HG03575 (cell line): ENCODE results near the gene SLC37A2.

Experiments used
- ATAC-seq: cut with Tn5 transposase; IDR thresholded peaks from one replicate; pipeline ENCODE4 v1.9.1; 2021; ENCODE audit not compliant: unreplicated experiment, insufficient number of reproducible peaks, low FRiP score; ENCODE audit errors: extremely low read depth

The SLC37A2 gene

DNA sequence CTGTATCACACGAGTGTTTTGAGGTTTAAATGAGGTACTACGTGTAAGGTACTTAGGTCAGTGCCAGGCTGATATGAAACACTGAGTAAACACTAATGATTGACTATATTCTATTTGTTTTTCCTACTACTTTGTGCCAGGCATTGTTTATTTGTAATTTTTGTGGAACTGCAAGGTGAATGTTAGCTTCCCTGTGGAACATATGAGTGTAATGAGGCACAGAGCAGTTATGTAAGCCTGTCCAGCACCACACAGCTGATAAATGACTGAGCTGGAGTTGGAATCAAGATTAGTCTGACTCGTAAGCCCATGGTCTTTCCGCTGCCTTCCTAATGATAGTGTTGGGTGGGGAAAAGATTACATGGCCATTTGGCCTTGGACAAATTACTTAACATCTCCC lies 5.9 kb downstream of the SLC37A2 start:
- no peak for ATAC-seq

GRCh38 chr11:125069796-125070195 lies 6.7 kb downstream of the SLC37A2 start:
- no peak for ATAC-seq

DNA sequence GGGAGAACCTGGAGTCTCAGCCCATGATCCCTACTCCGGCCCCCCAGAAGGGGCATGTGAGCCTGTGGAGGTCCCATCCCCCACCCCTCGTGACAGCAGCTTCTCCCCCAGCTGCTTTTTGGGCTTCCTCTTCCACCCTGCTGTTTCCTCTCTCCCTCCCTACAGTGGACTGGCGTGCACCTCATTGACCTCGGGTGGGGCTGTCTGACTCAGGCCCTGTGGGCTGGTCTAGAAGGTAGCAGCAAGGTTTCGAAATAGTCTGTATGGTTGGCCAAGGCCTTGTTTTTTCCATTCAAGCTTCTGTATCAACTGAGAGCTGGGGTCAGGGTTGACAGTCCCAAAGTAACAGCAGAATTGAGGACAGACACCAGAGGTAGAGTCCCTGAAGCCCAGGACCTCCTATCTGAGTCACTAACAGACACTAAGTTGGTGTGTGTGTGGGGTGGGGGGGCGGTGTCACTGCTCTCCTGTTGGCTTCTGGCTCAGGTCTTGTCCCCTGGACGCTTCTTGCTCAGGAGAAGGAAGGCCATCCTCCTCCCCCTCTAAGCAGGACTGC lies 7.7 kb downstream of the SLC37A2 start:
- ATAC-seq = peak; percentile 45

- ATAC-seq = no peak
These were observed 8.3 kb downstream of the SLC37A2 start for GRCh38 chr11:125071435-125071834.

DNA sequence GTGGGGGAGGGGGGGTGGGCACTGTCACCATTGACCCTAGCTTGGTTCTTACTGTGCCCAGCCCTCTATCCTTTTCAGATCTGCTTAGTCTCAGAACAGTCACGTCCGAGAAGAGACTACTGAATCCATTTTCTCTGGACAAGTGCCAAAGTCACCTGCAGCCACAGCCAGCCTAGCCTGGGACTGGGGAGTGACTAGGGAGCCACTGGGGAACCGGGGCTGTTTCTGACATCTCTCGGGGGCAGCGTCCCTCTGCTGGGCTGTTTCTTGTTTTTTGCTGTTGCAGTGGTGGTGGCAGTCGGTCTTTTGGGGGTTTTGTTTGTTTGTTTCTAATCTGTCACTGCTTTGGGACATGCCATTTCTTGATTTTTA lies 8.7 kb downstream of the SLC37A2 start:
- ATAC-seq = no peak

DNA sequence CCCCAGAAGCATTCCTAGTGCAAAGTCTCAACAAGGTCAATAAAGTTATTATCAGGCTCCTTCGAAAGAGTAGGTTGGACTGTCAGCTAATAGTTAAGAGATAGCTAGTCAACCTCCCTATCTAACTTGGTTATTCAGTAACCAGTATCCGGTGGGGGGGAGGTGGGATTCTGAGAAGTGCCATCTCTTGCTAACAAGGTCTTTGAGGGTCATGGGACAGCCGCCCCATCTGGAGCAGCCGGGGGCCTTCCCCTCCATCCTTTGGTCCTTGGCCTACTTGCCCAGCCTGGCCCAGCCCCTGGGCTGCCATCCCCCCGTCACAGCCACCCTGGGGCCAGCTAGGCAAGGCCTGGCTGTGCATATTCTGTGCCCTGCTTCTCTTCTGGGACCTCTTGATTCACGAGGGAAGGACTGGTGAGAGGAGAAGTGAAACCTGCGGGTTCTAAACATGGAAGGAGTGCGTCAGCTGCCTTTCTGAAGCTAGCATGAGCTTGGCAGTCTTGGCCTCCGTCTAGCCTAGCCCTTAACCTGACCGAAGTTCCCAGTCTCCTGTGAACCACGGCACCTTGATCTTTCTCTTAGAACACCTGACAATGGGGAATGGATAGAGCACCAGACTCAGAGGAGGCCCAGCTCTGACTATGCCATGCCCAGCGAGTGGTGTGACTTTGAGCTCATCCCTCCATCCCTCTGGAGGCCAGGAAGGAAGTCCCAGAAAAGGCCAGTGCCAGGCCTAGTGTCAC lies 9.3 kb downstream of the SLC37A2 start:
- ATAC-seq = peak; percentile 88

DNA sequence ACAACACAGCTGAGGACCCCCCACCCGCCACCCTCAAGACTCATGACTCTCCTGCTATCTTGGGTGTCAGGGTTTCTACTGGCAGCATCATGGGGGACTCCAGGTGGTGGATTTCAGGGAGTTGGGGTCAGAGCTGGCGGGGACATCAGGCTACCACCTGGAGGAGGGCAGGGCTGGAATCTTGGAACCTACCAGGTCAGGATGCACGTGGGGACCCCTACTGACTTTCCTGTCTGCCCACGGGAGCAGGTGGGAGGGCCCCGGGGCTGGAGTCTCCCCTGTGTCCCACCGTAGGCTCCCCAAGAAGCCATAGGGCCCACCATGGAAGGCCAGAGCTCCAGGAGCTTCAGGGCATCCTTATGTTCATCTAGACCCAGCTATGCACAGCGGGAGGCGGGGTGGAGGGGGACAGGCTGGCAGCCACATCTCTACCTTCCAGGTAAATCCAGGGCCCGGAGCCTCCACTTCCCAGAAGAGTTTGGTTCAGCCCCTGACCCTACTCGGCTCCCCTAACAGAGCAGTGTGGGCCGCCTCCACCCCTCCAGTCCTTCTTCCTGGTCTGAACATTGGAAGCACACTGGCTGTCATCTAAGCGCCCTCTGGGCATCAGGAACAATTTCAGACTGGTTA lies 10.0 kb downstream of the SLC37A2 start:
- no peak for ATAC-seq

DNA sequence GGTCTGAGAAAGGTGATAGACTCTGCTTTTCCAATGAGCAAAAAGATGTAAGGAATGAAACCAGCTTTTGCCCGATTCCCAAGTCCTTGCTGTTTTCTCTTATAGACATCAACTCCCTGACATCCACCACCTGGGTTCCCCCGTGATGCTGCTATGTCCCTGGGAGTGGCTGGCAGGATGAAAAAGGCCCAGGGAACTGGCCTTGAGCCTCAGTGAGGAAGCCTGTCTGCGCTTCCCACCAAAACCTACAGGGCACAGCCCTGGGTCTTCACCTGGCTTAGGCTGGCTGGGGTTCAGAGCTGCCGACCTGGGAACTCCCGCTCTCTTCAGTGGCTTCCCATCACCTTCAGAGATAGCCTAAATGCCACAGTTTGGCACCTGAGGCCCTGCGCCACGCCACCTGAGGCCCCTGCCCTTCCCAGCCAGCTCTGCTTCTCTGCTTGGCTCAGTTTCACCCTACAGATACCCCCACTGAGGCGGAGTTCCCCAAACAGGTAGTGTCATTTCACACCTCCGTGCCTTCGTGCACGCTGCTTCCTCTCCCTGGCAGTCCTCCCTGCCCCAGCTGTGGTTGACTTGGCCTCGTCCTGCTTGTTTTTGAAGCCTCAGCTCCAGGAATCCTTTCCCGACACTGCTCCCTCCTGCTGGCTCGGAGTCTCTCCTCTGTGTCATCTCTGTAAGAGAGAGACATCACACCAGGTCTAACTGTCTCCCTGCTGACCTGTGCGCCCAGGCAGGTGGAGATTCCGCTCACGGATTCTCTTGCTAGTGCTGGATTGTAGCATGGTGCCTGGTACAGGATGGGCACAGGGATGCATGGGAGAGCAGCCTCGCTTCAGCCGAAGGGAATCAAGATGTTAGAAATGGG lies 10.7 kb downstream of the SLC37A2 start:
- no peak for ATAC-seq

DNA sequence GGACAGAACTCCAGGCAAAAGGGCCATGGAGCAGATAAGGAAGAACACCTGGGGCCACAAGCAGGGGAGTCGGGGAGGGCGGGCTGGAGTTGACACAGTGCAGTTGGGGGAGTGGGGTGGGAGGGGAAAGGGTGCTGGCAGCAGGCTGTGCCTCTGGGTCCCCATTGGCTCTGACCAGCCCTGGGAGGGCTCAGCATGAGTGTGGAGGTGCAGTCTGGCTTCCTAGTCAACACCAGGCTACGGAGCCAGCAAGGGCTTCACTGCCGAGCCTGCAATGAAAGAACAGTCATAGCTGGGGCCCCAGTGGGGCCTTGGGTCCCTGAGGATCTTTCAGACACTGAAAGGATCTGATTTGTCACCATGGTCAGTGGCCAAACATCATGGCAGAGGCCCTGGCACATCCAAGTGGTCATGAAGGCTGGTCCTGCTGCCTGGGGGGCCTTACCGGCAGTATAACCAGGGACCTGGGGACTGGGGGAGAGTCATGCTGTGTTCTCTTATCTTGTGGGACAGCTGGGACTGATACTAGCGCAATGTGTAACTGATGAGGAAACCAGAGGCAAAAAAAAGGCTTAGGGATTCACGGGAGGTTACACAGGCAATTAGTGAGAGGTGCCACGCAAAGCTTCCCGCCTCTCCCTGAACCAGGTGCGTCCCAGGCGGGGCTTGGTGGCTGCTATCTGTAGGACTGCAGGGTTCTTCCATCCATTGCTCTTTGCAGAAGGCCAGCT lies 11.6 kb downstream of the SLC37A2 start:
- ATAC-seq = no peak

DNA sequence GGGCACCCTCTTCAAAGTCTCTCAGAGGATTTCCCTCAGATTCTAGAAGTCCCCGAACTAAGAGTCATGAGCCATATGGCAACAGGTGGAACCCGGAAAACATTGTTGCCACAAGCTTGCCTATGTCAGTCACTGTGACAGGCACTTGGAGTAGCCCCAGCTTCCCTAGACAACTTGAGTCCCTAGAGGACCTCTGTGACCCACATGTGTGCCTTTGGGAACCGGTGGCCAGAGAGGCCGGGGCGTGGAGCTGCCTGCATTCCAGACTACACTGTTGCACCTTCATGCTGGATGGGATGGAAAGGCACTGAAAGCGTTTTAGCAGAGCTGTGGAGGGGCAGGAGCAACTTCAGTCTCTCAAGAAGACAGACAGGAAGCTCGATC lies 12.1 kb downstream of the SLC37A2 start:
- ATAC-seq = no peak

GRCh38 chr11:125075900-125076317 lies 12.8 kb downstream of the SLC37A2 start:
- no peak for ATAC-seq

- no peak for ATAC-seq
These were observed 13.4 kb downstream of the SLC37A2 start for GRCh38 chr11:125076378-125076945.

- no peak for ATAC-seq
These were observed 14.9 kb downstream of the SLC37A2 start for GRCh38 chr11:125078016-125078415.

DNA sequence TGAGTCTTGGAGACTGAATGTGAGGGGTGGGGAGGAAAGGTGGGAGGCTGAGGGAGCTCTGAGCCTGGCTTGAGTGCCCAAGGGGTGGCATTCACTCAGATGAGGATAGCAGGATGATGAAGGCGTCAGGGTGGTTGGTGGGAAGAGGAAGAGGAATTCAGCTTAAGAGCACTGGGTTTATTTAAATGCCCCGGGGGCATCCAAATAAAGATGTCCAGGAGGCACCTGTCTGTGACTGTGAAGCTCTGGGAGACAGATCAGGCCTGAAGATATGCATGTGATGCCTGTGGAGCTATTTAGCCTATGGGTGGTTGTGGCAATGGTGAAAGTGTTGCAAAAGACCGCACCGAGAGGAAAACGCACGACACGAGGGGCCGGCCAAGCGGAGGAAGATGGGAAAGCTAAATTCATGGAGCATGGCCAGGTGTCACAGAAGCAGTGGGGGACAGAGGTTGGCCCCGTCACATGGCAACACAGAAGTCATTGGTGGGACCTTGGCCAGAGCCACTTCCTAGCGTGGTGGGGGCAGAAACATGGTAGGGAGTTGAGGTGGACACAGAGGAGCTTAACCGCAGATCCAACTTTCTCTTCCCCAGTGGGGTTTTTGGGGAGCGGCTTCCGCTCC lies 15.5 kb downstream of the SLC37A2 start:
- no peak for ATAC-seq

DNA sequence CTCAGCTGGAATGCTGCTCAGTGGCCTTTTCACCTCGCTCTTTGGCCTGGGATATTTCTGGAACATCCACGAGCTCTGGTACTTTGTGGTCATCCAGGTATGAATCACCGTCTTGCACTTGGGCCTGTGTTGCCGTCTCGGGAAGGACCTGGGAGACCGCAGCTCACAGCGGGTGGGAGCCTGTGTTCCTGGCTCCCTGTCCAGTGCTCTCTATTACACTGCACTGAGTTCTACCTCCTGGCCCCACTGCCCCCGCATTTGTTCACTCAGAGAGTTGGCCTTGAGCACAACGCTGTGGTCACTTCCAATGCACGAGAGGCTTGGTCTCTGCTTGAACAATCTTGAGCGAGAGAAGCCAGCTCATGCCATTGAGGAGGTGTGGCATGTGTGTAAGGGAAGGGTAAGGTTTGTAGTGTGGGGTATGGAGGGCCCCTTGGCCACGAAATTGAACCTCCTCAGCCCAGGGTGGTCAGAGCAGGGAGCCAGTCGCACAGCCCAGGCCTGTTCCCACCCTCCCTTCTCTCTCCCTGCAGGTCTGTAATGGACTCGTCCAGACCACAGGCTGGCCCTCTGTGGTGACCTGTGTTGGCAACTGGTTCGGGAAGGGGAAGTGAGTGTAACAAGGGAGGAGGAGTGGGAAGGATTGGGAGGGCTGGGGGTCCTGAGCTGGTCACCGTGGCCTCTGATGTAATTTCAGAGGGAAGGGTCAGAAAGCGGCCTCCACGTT lies 16.2 kb downstream of the SLC37A2 start:
- no peak for ATAC-seq

- ATAC-seq = no peak
These were observed 16.9 kb downstream of the SLC37A2 start for GRCh38 chr11:125079878-125080530.

GRCh38 chr11:125080531-125080911 lies 17.4 kb downstream of the SLC37A2 start:
- ATAC-seq = no peak
